SK-N-SH treated with all-trans-retinoic acid at 6 μM for 48 hours (cell line): ENCODE data around the gene KIF18B.

Experiments used
- ATAC-seq: fragments of 200-7000 bp; cut with Tn5 transposase; 3 replicates; pipeline ENCODE4 v1.9.1; 2020; ENCODE audit warnings: mild to moderate bottlenecking, moderate library complexity
- ARNTL ChIP-seq: fragments of 450-650 bp; formaldehyde crosslinking; IDR thresholded peaks from 2 replicates; pipeline ENCODE4 v1.5.0; 2020; ENCODE audit warnings: low read depth, mild to moderate bottlenecking, moderate library complexity, borderline replicate concordance
- CSDC2 ChIP-seq: fragments of 250-450 bp; sonication (Bioruptor Pico); IDR thresholded peaks from 2 replicates; pipeline ENCODE4 v1.5.0; 2020; ENCODE audit warnings: mild to moderate bottlenecking, moderate library complexity
- ESRRG ChIP-seq: fragments of 250-450 bp; sonication (Bioruptor Pico); IDR thresholded peaks from 2 replicates; pipeline ENCODE4 v1.6.1; 2021; ENCODE audit warnings: mild to moderate bottlenecking
- GLIS3 ChIP-seq: fragments of 250-450 bp; sonication (Bioruptor Pico); IDR thresholded peaks from 2 replicates; pipeline ENCODE4 v1.5.0; 2020; ENCODE audit warnings: mild to moderate bottlenecking, moderate library complexity
- ISL1 ChIP-seq: fragments of 250-450 bp; sonication (Bioruptor Pico); IDR thresholded peaks from 2 replicates; pipeline ENCODE4 v2.1.2; 2022; ENCODE audit warnings: mild to moderate bottlenecking, moderate library complexity
- OSR1 ChIP-seq: fragments of 250-450 bp; sonication (Bioruptor Pico); IDR thresholded peaks from 2 replicates; pipeline ENCODE4 v1.8.0; 2022; ENCODE audit warnings: moderate library complexity, mild to moderate bottlenecking, inconsistent platforms
- PPARA ChIP-seq: fragments of 250-450 bp; sonication (Bioruptor Pico); IDR thresholded peaks from 2 replicates; pipeline ENCODE4 v1.5.0; 2020; ENCODE audit warnings: mild to moderate bottlenecking, borderline replicate concordance
- RARB ChIP-seq: fragments of 250-450 bp; sonication (Bioruptor Pico); IDR thresholded peaks from 2 replicates; pipeline ENCODE4 v1.8.0; 2021; ENCODE audit warnings: mild to moderate bottlenecking, moderate library complexity
- SNAI2 ChIP-seq: fragments of 250-450 bp; sonication (Bioruptor Pico); IDR thresholded peaks from 2 replicates; pipeline ENCODE4 v1.5.0; 2020; ENCODE audit warnings: mild to moderate bottlenecking, moderate library complexity
- TCF4 ChIP-seq: fragments of 250-450 bp; sonication (Bioruptor Pico); IDR thresholded peaks from 2 replicates; pipeline ENCODE4 v1.8.0; 2021; ENCODE audit warnings: mild to moderate bottlenecking, moderate library complexity, borderline replicate concordance
- TOX ChIP-seq: fragments of 250-450 bp; sonication (Bioruptor Pico); IDR thresholded peaks from 2 replicates; pipeline ENCODE4 v1.8.0; 2021; ENCODE audit warnings: mild to moderate bottlenecking, moderate library complexity, borderline replicate concordance
- ZC3H10 ChIP-seq: fragments of 250-450 bp; sonication (Bioruptor Pico); IDR thresholded peaks from 2 replicates; pipeline ENCODE4 v1.5.1; 2021; ENCODE audit warnings: mild to moderate bottlenecking, moderate library complexity
- ZFP3 ChIP-seq: fragments of 250-450 bp; sonication (Bioruptor Pico); IDR thresholded peaks from 2 replicates; pipeline ENCODE4 v1.5.0; 2020; ENCODE audit warnings: mild to moderate bottlenecking, moderate library complexity
- ZFP30 ChIP-seq: fragments of 450-650 bp; formaldehyde crosslinking; IDR thresholded peaks from 2 replicates; pipeline ENCODE4 v1.5.0; 2022; ENCODE audit warnings: mild to moderate bottlenecking, moderate library complexity
- ZNF565 ChIP-seq: fragments of 450-650 bp; formaldehyde crosslinking; conservative IDR thresholded peaks from 2 replicates; pipeline ENCODE4 v1.5.0; 2020; ENCODE audit warnings: low read depth, mild to moderate bottlenecking, moderate library complexity
- ZNF70 ChIP-seq: fragments of 450-650 bp; formaldehyde crosslinking; IDR thresholded peaks from 2 replicates; pipeline ENCODE4 v1.5.0; 2020; ENCODE audit warnings: mild to moderate bottlenecking, moderate library complexity
- ZNF8 ChIP-seq: fragments of 450-650 bp; formaldehyde crosslinking; IDR thresholded peaks from 2 replicates; pipeline ENCODE4 v1.5.0; 2020; ENCODE audit warnings: mild to moderate bottlenecking, moderate library complexity
- TF ChIP-seq, protein P1 (sequence below): fragments of 250-450 bp; sonication (Bioruptor Pico); IDR thresholded peaks from 2 replicates; pipeline ENCODE4 v1.5.1; 2021; ENCODE audit warnings: mild to moderate bottlenecking, moderate library complexity
- TF ChIP-seq, protein P2 (sequence below): fragments of 250-450 bp; sonication (Bioruptor Pico); IDR thresholded peaks from 2 replicates; pipeline ENCODE4 v1.5.1; 2020; ENCODE audit warnings: low read depth, mild to moderate bottlenecking, moderate library complexity
- TF ChIP-seq, protein P3 (sequence below): fragments of 250-450 bp; sonication (Bioruptor Pico); IDR thresholded peaks from 2 replicates; pipeline ENCODE4 v1.8.0; 2021; ENCODE audit warnings: low read depth, mild to moderate bottlenecking, moderate library complexity, borderline replicate concordance

KIF18B gene

DNA sequence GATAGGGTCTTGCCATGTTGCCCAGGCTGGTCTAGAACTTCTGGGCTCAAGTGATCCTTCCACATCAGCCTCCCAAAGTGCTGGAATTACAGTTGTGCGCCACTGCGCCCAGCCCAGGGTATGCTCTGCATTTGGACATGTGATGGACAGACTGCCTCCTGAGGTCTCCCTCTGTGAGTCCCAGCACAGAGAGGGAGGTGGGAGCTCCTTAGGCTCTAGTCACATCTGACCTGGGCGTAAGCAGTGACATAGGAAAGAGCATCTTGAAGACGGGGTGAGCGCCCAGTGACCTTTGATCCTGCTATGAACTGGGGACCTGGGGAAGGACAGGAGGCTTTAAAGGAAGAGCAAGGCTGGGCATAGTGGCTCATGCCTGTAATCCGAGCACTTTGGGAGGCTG is 30.1 kb downstream of the KIF18B start:
- TF ChIP-seq ARNTL (CRISPR knock-in tag) (no peak), TOX (CRISPR knock-in tag) (no peak), ZC3H10 (CRISPR knock-in tag) (no peak), ZFP3 (CRISPR knock-in tag) (no peak), CSDC2 (CRISPR knock-in tag) (no peak), GLIS3 (CRISPR knock-in tag) (no peak)
- TF ChIP-seq, protein P1, sequence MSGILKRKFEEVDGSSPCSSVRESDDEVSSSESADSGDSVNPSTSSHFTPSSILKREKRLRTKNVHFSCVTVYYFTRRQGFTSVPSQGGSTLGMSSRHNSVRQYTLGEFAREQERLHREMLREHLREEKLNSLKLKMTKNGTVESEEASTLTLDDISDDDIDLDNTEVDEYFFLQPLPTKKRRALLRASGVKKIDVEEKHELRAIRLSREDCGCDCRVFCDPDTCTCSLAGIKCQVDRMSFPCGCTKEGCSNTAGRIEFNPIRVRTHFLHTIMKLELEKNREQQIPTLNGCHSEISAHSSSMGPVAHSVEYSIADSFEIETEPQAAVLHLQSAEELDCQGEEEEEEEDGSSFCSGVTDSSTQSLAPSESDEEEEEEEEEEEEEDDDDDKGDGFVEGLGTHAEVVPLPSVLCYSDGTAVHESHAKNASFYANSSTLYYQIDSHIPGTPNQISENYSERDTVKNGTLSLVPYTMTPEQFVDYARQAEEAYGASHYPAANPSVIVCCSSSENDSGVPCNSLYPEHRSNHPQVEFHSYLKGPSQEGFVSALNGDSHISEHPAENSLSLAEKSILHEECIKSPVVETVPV (CRISPR knock-in tag) = no peak

DNA sequence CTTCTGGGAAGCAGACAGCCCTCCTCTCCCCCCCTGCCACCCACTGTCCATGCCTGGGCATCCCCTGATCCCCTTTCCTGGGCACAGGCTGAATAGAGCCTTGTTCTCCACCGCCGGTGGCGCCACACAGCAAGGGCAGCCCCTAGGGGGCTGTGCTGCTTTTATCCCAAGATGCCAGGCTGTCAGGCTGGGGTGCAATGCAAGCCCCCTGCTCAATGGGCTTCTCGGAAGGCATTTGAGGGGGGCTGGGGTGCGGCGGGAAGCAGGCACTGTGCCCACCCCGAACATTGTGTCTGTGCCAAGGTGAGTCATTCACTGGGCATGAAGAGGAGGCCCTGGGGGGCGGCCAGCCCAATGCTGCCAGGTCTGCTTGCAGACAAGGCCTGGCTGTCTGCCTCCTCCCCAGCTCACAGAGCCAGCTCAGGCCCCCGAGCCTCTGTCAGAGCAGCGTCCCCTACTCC is 30.8 kb downstream of the KIF18B start:
- TF ChIP-seq, protein P2, sequence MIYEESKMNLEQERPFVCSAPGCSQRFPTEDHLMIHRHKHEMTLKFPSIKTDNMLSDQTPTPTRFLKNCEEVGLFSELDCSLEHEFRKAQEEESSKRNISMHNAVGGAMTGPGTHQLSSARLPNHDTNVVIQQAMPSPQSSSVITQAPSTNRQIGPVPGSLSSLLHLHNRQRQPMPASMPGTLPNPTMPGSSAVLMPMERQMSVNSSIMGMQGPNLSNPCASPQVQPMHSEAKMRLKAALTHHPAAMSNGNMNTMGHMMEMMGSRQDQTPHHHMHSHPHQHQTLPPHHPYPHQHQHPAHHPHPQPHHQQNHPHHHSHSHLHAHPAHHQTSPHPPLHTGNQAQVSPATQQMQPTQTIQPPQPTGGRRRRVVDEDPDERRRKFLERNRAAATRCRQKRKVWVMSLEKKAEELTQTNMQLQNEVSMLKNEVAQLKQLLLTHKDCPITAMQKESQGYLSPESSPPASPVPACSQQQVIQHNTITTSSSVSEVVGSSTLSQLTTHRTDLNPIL (CRISPR knock-in tag) = no peak
- no peak for TF ChIP-seq TCF4 (CRISPR knock-in tag)
- TF ChIP-seq ZNF565 (CRISPR knock-in tag) = no peak
- TF ChIP-seq ZNF70 (CRISPR knock-in tag) = no peak
- TF ChIP-seq, protein P3, sequence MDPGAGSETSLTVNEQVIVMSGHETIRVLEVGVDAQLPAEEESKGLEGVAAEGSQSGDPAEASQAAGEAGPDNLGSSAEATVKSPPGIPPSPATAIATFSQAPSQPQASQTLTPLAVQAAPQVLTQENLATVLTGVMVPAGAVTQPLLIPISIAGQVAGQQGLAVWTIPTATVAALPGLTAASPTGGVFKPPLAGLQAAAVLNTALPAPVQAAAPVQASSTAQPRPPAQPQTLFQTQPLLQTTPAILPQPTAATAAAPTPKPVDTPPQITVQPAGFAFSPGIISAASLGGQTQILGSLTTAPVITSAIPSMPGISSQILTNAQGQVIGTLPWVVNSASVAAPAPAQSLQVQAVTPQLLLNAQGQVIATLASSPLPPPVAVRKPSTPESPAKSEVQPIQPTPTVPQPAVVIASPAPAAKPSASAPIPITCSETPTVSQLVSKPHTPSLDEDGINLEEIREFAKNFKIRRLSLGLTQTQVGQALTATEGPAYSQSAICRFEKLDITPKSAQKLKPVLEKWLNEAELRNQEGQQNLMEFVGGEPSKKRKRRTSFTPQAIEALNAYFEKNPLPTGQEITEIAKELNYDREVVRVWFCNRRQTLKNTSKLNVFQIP = no peak
- TF ChIP-seq ZFP3 (CRISPR knock-in tag) = no peak
- TF ChIP-seq OSR1 (CRISPR knock-in tag) = no peak
- TF ChIP-seq, protein P1 (CRISPR knock-in tag) = no peak
- no peak for TF ChIP-seq ZC3H10 (CRISPR knock-in tag)
- ATAC-seq = peak; percentile 59

More for the DNA sequence above, 30.1 kb downstream of the KIF18B start:
- no peak for ATAC-seq

DNA sequence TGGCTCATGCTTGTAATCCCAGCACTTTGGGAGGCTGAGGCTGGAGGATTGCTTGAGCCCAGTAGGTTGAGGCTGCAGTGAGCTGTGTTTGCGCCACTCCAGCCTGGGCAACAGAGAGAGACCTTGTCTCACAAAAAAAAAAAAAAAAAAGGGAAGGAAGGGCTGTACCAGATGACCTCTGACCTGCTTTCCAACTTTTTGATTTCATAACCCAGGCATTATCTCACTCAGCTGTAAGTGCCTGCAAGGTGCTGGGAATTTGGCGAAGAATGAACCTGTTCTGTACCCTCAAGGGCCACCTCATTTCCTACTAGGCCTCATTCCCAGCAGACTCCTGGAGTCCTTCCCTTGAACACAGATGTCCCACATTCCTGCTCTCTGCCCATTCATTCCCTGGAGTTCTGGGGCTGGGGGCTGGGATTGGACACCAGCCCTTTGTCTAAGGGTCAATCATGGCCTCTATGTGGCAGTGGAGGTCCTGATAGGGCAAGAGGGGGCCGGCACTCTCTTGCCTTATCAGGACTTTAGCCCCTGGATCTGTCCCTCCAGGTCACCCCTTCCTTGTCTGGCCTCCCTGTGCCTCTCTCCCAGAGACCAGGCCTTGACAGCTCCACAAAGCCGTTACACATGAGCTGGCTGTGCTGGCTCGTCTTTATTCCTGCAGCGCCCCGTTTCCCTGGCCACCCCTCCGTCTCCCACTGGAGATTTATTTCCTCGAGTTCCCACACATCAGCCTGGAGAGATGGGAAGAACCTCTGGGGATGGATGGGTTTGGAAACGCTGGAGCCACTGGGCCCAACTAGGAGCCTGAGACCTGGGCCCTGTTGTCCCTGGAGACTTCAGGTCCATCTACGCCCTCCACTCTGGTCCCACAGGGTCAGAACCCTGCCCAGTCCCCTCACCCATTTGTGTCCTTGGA is 31.5 kb downstream of the KIF18B start:
- peak; percentile 5; the same call in 2 of the 3 replicates for ATAC-seq
- TF ChIP-seq ZNF565 (CRISPR knock-in tag) (no peak), ZNF8 (CRISPR knock-in tag) (no peak), ZNF70 (CRISPR knock-in tag) (no peak), ZFP3 (CRISPR knock-in tag) (no peak), PPARA (CRISPR knock-in tag) (no peak), ISL1 (no peak), CSDC2 (CRISPR knock-in tag) (no peak)
- TF ChIP-seq, protein P1 (CRISPR knock-in tag) = no peak

DNA sequence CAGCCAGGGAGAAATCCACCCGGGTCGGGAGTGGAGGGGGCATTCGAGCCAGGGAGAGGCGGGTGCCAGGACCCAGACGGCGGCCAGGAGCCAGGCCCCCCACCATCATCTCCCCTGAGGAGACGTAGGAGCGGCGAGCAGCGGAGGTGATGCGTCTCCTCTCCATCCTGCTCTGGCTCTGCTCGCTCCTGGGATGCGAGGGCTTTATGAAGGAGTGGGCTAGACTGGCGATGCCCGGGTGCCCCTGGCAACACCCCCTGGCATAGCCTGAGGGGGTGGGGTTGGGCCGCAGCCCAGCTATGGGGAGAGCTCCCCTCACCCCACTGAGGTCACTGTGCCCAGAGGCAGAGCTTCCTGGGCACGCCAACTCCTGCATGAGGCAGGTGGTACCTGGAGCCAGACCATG is 32.2 kb downstream of the KIF18B start, which contains the start of gene GFAP:
GFAP (minus strand) TSS at position 180 of the 406 bp plus-strand sequence; CDS start at position 166, 14 bp downstream.
- no peak for ATAC-seq
- no peak for TF ChIP-seq ZNF8 (CRISPR knock-in tag)
- TF ChIP-seq, protein P3 = no peak
- TF ChIP-seq GLIS3 (CRISPR knock-in tag) = no peak
- TF ChIP-seq, protein P1 (CRISPR knock-in tag) = no peak
- no peak for TF ChIP-seq RARB (CRISPR knock-in tag)
- no peak for TF ChIP-seq ZFP30 (CRISPR knock-in tag)
- no peak for TF ChIP-seq TCF4 (CRISPR knock-in tag)
- TF ChIP-seq ARNTL (CRISPR knock-in tag) = no peak
- TF ChIP-seq, protein P2 (CRISPR knock-in tag) = no peak
- no peak for TF ChIP-seq OSR1 (CRISPR knock-in tag)
- no peak for TF ChIP-seq SNAI2 (CRISPR knock-in tag)
- TF ChIP-seq ESRRG (CRISPR knock-in tag) = no peak
